WERI-Rb-1 (cell line): ENCODE results near the gene GID8.

Source experiments
- DNase-seq: peaks from one replicate; pipeline ENCODE4 v3.0.0-alpha.2; 2020
- H3K27ac ChIP-seq: fragments of 250-450 bp; sonication (Bioruptor Pico); 2 replicates; pipeline ENCODE4 v1.5.1; 2020; ENCODE audit warnings: mild to moderate bottlenecking, moderate library complexity
- H3K27me3 ChIP-seq: fragments of 250-450 bp; sonication (Bioruptor Pico); 2 replicates; pipeline ENCODE4 v1.5.1; 2021; ENCODE audit warnings: mild to moderate bottlenecking, low read depth, moderate library complexity; ENCODE audit not compliant: insufficient read depth, severe bottlenecking
- H3K36me3 ChIP-seq: fragments of 250-450 bp; sonication (Bioruptor Pico); 2 replicates; pipeline ENCODE4 v1.5.1; 2020; ENCODE audit warnings: mild to moderate bottlenecking, moderate library complexity
- H3K4me3 ChIP-seq: 2 replicates; pipeline ENCODE4 v1.5.1; 2011; ENCODE audit warnings: low read depth, mild to moderate bottlenecking, control low read depth, low read length
- H3K9me3 ChIP-seq: fragments of 250-450 bp; sonication (Bioruptor Pico); 2 replicates; pipeline ENCODE4 v1.5.1; 2021; ENCODE audit warnings: mild to moderate bottlenecking, moderate library complexity; ENCODE audit not compliant: severe bottlenecking
- TF ChIP-seq, protein P1 (sequence below): IDR thresholded peaks from 2 replicates; pipeline ENCODE4 v1.5.1; 2011; ENCODE audit warnings: low read depth, mild to moderate bottlenecking, control low read depth, inconsistent platforms, low read length

The GID8 gene

DNA sequence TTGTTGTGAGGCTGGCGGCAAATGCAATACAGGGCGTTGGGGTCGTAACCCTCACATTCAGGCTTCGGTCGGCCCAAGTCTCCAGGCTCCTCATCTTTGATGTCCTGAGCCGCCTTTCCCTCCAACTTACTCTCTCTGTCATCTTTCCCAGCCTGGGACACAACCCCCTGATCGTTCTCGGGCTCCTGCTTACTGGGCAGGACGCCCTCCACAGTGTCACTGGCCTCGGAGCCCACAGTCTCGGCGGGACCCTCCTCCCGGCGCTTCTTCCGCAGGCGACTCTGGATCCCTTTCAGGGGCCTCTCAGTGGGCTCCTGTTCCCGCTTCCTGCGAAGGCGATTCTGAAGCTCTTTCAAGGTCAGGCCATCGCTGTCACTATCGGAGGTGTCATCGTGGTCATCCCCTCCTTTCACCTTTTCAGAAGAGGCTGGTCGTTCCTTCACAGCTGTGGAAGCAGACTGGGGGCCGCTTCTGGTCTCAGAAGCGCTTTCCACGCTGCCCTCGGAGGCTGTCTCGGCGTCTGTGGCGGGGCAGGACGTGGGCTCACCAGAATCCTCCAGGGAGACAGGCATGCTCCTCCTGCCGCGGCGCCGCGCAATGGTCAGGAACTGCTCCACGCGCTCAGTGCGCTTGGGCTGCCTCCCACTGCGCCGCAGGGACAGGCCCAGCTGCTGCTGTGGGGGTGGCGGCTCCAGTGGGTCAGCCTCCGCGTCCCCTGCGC is 27.0 kb upstream of the GID8 start:
- TF ChIP-seq, protein P1, sequence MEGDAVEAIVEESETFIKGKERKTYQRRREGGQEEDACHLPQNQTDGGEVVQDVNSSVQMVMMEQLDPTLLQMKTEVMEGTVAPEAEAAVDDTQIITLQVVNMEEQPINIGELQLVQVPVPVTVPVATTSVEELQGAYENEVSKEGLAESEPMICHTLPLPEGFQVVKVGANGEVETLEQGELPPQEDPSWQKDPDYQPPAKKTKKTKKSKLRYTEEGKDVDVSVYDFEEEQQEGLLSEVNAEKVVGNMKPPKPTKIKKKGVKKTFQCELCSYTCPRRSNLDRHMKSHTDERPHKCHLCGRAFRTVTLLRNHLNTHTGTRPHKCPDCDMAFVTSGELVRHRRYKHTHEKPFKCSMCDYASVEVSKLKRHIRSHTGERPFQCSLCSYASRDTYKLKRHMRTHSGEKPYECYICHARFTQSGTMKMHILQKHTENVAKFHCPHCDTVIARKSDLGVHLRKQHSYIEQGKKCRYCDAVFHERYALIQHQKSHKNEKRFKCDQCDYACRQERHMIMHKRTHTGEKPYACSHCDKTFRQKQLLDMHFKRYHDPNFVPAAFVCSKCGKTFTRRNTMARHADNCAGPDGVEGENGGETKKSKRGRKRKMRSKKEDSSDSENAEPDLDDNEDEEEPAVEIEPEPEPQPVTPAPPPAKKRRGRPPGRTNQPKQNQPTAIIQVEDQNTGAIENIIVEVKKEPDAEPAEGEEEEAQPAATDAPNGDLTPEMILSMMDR = no peak
- Histone ChIP-seq H3K4me3 (no peak overlapping the region), H3K36me3 (peaks cover 82% of the 10 kb centered on the region), H3K27ac (no peak overlapping the region), H3K9me3 (no peaks in the 10 kb centered on the region), H3K27me3 (no peaks in the 10 kb centered on the region)
- DNase-seq = no peak

DNA sequence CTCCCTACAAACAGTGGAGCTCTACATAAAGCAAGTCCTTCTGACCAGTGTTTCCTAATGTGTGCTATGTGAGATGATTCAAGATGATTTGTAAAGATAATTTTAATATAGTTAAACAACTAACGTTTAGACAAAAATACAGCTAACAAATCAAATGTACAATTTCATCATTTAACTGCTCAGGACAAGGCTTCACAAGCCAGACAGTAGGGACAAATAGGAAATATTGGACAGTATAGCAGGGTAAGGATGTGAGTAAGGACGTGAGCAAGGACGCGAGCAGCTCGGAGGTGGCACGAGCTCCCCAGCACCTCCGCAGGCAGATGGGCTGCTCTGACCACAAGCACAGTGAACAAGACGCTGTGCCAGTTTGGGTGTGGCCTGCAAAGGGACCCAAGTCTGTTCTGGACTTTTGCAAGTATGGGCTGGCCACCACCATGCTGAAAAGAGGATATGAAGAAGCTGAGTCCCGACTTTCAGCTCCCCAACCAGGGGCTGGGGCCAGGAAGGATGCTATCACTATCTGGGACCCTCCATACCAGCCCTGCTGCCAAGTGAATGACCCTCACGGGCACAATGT is 26.2 kb upstream of the GID8 start:
- no peaks in the 10 kb centered on the region for H3K9me3 ChIP-seq
- no peaks in the 10 kb centered on the region for H3K27me3 ChIP-seq
- no peak overlapping the region for H3K27ac ChIP-seq
- no peak for DNase-seq
- H3K4me3 ChIP-seq = no peak overlapping the region
- peaks cover 75% of the 10 kb centered on the region for H3K36me3 ChIP-seq
- TF ChIP-seq, protein P1 = no peak

DNA sequence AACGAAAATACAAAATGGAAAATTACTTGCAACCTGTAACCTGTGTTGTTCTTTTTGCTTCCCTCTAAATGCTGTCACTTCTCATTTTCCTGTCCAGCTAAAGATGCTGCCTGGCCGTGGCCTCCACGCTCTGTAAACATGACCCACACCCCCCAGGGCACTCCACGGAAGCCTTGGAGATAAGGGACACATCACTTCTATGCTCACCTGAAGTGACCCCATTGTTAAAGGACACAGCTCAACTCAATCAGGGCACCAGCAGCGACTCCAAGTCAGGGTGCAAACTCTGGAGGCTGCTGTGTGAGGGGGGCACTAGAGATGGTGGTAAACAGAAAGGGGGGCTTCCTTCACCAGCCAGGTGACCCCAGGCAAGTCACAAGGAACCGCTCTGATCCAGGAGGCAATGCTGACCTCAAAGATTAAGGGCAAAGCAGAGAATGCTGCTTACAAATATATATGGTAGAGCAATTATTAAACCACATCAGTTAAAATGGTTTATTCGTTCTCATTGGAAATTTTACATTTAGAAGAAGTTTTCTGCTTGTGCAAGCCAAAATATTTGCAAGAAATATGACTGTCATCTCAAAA is 24.8 kb upstream of the GID8 start:
- Histone ChIP-seq H3K36me3 (peaks cover 64% of the 10 kb centered on the region), H3K27ac (no peak overlapping the region), H3K4me3 (no peak overlapping the region), H3K27me3 (no peaks in the 10 kb centered on the region), H3K9me3 (no peaks in the 10 kb centered on the region)
- DNase-seq = no peak
- TF ChIP-seq, protein P1 = no peak

DNA sequence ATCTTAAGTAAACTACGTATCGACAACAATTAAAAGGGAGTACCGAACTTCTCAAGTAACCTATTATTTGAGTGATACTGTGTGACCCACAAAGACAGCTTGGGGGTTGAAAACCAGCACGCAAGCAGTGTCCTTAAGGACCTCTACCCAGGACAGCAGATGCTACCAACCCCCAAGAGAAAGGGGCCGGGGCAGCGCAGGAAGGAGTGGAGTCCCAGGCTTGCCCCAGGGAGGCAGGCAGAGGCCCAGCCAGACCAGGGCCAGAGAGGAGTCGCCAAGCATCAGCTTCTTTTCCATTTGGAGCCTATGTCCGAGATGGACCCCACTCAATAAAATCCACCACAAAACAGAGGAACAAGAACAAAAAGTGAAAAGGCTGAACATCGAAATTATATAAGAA is 23.5 kb upstream of the GID8 start:
- TF ChIP-seq, protein P1 = no peak
- Histone ChIP-seq H3K4me3 (no peak overlapping the region), H3K27me3 (no peaks in the 10 kb centered on the region), H3K27ac (no peak overlapping the region), H3K9me3 (no peaks in the 10 kb centered on the region), H3K36me3 (peaks cover 51% of the 10 kb centered on the region)
- DNase-seq = no peak

DNA sequence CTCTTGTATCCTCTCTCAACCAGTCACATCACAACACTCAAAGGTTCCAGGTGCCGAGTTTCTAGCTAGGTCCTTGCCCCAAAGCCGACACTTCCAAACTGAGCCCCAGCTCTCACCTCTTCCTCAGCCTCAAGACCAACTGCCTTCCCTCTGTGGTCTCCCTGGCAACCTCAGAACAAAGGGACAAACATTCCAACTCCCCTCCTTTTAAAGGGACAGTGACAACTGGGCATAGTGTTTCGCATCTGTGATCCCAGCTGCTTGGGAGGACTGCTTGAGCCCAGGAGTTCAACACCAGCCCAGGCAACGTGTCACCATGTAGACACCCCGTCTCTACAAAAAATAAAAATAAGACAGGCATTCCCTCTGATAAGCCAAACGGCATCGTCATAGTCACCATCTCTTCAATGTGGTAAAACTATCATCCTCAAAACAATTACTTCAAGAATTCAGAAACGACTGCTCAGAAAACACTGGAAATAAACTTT is 22.9 kb upstream of the GID8 start:
- H3K27me3 ChIP-seq = no peaks in the 10 kb centered on the region
- TF ChIP-seq, protein P1 = no peak
- H3K9me3 ChIP-seq = no peaks in the 10 kb centered on the region
- no peak overlapping the region for H3K4me3 ChIP-seq
- no peak for DNase-seq
- peaks cover 50% of the 10 kb centered on the region for H3K36me3 ChIP-seq
- H3K27ac ChIP-seq = no peak overlapping the region
